HCT116 (cell line): ENCODE data around the gene CIRBP.

ENCODE experiments used
- CEBPB ChIP-seq: IDR thresholded peaks from 2 replicates; pipeline ENCODE4 v1.6.1; 2012; ENCODE audit warnings: low read depth
- EZH2 ChIP-seq: fragments of 200-600 bp; sonication (generic); IDR thresholded peaks from 2 replicates; pipeline ENCODE4 v1.6.1; 2017; ENCODE audit warnings: antibody characterized with exemption, mixed run types
- POLR2A ChIP-seq: IDR thresholded peaks from 2 replicates; pipeline ENCODE4 v1.7.0; 2011; ENCODE audit warnings: borderline replicate concordance; ENCODE audit not compliant: insufficient read depth, insufficient read length; ENCODE audit errors: extremely low read depth
- POLR2AphosphoS5 ChIP-seq: IDR thresholded peaks from 2 replicates; pipeline ENCODE4 v1.6.1; 2011; ENCODE audit warnings: mild to moderate bottlenecking, low read depth, low read length, moderate library complexity
- SRF ChIP-seq: IDR thresholded peaks from 2 replicates; pipeline ENCODE4 v1.6.1; 2012; ENCODE audit warnings: low read depth
- TF ChIP-seq, protein P1 (sequence below): IDR thresholded peaks from 2 replicates; pipeline ENCODE4 v1.6.1; 2012
- TF ChIP-seq, protein P2 (sequence below), 3 experiments: fragments of 200-600 bp in 1 of 3; sonication (generic) in 1 of 3; IDR thresholded peaks in 2 of 3; conservative IDR thresholded peaks in 1 of 3; 2 replicates each; pipeline ENCODE4 v1.5.1; 2012 to 2017; ENCODE audit warnings: low read depth in 2 of 3, low read length in 2 of 3, antibody characterized with exemption in 1 of 3, borderline replicate concordance in 1 of 3, control low read depth in 1 of 3, mild to moderate bottlenecking in 1 of 3, mixed read lengths in 1 of 3, mixed run types in 1 of 3, moderate library complexity in 1 of 3; ENCODE audit not compliant: insufficient read depth in 1 of 3

DNA sequence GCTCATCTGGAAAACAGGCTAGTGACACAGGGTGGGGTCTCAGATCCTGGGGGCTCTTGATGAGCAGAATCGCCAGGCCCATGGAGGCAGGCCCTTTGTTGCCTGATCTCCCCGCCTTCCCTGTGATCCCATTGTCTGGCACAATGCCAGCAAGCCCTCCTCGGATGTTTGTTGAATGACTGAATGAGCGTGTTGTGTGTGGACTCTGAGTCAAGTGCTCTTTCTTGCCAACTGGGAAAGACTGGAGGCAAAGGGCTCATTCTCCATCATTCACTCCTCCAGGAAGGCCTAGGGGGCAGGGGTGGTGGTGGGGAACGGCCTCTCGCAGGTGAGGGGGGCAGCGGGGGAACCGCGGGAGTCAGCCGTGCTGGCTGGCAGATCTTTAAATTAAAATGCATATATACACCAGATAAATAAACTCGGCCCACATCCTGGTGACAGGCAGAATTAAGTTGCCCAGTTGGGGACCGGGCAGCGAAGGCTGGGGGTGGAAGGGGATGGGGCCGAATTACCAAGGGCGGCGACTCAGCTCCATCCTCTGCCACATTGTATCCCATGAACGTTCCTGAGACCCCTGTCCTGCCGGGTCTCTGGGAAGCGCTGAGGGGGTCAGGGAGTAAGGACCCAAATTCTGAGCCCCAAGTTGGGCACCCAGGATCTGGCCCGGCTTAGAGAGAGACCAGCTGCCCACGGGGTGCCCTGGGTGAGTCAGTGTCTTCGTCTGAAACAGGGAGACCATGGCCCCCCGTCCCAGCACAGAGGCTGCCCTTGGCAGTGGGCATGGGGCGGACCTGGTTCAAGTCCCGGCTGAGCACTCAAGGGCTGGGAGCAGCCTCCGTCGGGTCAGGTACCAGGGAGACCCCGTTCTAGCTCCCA lies 41.1 kb downstream of the CIRBP start:
- TF ChIP-seq POLR2A: no peak
- TF ChIP-seq, protein P1, sequence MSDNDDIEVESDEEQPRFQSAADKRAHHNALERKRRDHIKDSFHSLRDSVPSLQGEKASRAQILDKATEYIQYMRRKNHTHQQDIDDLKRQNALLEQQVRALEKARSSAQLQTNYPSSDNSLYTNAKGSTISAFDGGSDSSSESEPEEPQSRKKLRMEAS: no peak
- TF ChIP-seq, protein P2, sequence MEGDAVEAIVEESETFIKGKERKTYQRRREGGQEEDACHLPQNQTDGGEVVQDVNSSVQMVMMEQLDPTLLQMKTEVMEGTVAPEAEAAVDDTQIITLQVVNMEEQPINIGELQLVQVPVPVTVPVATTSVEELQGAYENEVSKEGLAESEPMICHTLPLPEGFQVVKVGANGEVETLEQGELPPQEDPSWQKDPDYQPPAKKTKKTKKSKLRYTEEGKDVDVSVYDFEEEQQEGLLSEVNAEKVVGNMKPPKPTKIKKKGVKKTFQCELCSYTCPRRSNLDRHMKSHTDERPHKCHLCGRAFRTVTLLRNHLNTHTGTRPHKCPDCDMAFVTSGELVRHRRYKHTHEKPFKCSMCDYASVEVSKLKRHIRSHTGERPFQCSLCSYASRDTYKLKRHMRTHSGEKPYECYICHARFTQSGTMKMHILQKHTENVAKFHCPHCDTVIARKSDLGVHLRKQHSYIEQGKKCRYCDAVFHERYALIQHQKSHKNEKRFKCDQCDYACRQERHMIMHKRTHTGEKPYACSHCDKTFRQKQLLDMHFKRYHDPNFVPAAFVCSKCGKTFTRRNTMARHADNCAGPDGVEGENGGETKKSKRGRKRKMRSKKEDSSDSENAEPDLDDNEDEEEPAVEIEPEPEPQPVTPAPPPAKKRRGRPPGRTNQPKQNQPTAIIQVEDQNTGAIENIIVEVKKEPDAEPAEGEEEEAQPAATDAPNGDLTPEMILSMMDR (IDR thresholded peaks at IDR 0.05 in 2 of 3, conservative IDR thresholded peaks at IDR 0.05 in 1 of 3; ENCODE audit: borderline replicate concordance in 1 of 3, insufficient read depth in 1 of 3, low read depth in 2 of 3, low read length in 2 of 3): no peak
- TF ChIP-seq EZH2: no peak
- TF ChIP-seq SRF: no peak
- TF ChIP-seq CEBPB: no peak
- no peak for TF ChIP-seq POLR2AphosphoS5
